ENCODE data around the gene GABRG3. TPM values are rescaled to one million over a fixed set of nuclear protein-coding genes. Genes with fewer than 3 reads are reported as not detected.

Gene GABRG3
- total and polyA plus RNA-seq, 10 of the 15 experiments (the other 5 are each of a cell fraction or from before 2014, with no cell fraction given), result 0.15 TPM; not detected in 9

DNA sequence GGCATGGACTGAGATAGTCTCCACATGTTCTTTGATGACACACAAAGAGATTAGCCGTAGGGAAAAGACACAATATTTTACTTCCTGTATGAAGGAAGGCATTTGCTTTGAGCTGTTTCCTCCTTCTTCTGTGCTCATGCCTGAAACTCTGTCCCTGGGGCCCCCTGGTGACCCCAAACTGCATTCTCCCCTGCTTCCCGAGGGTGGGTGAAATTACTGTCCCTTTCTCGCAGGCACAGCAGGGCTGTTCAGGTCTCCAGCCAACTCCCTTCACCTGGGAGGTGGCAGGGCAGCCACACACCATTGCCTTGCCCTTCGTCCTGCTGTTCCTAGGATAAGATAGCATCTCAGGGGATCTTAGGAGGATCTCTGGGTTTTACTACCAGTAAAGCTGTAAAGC lies 79.2 kb downstream of the GABRG3 start:
- DNase-seq (ENCODE audit: low read depth, low spot score) (no peak), FAIRE-seq (no peak), ATAC-seq (no peak)
- no peak overlapping the region for H3K9ac ChIP-seq (ENCODE audit: control insufficient read depth, insufficient read depth, low read length)
- intact Hi-C loops (cut with micrococcal nuclease; ENCODE audit: unreplicated experiment) (no loop called here), in situ Hi-C loops (cut with MboI) (no loop called here)
- POLR2A ChIA-PET, result no interaction called here
- H3K9me3 ChIP-seq (replicated peaks; ENCODE audit: control insufficient read depth, insufficient read depth, low read length), result no peaks in the 10 kb centered on the region; the same call in 2 of the 3 replicates
- RAD21 ChIA-PET (ENCODE audit: unreplicated experiment), result no interaction called here
- H2AFZ ChIP-seq (ENCODE audit: control insufficient read depth, low read depth, low read length), result no peak overlapping the region
- H3K27ac ChIP-seq (ENCODE audit: control insufficient read depth, insufficient read depth), result no peak overlapping the region
- SMC1A ChIA-PET (ENCODE audit: uncharacterized antibody, unreplicated experiment), result no interaction called here
- H3K27me3 ChIP-seq (replicated peaks in 1 of 2; ENCODE audit: control insufficient read depth in 2 of 2, insufficient read depth in 2 of 2, low read length in 1 of 2), result no peaks in the 10 kb centered on the region
- no TSS peak for BruUV-seq (replicated peaks)
- no peak for TF ChIP-seq RUNX3 (IDR thresholded peaks at IDR 0.05; ENCODE audit: low read length)
- TF ChIP-seq CREB1 (IDR thresholded peaks at IDR 0.05; ENCODE audit: low read depth), result no peak
- no peak for TF ChIP-seq SREBF2 (IDR thresholded peaks at IDR 0.05; ENCODE audit: low read length)
- TF ChIP-seq MEF2B (IDR thresholded peaks at IDR 0.05; ENCODE audit: partially characterized antibody, poor library complexity, severe bottlenecking), result no peak
- no peak for TF ChIP-seq BHLHE40 (IDR thresholded peaks at IDR 0.05; ENCODE audit: borderline replicate concordance in 1 of 2, low read depth in 2 of 2, low read length in 1 of 2)
- no peak for TF ChIP-seq MYC (IDR thresholded peaks at IDR 0.05; ENCODE audit: insufficient read depth, insufficient read length, insufficient replicate concordance, low read length, severe bottlenecking)
- TF ChIP-seq, protein P1, sequence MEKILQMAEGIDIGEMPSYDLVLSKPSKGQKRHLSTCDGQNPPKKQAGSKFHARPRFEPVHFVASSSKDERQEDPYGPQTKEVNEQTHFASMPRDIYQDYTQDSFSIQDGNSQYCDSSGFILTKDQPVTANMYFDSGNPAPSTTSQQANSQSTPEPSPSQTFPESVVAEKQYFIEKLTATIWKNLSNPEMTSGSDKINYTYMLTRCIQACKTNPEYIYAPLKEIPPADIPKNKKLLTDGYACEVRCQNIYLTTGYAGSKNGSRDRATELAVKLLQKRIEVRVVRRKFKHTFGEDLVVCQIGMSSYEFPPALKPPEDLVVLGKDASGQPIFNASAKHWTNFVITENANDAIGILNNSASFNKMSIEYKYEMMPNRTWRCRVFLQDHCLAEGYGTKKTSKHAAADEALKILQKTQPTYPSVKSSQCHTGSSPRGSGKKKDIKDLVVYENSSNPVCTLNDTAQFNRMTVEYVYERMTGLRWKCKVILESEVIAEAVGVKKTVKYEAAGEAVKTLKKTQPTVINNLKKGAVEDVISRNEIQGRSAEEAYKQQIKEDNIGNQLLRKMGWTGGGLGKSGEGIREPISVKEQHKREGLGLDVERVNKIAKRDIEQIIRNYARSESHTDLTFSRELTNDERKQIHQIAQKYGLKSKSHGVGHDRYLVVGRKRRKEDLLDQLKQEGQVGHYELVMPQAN (conservative IDR thresholded peaks at IDR 0.05), result no peak
- no peak for TF ChIP-seq ZSCAN29 (IDR thresholded peaks at IDR 0.05)
- no peak for TF ChIP-seq NR2C1 (IDR thresholded peaks at IDR 0.05)
- no peak for TF ChIP-seq RAD51 (IDR thresholded peaks at IDR 0.05)
- TF ChIP-seq TCF7 (IDR thresholded peaks at IDR 0.05; ENCODE audit: borderline replicate concordance), result no peak
- no peak for TF ChIP-seq ETV6 (conservative IDR thresholded peaks at IDR 0.05 in 1 of 2, IDR thresholded peaks at IDR 0.05 in 1 of 2; ENCODE audit: borderline replicate concordance in 1 of 2, low read depth in 1 of 2)
- TF ChIP-seq, protein P2, sequence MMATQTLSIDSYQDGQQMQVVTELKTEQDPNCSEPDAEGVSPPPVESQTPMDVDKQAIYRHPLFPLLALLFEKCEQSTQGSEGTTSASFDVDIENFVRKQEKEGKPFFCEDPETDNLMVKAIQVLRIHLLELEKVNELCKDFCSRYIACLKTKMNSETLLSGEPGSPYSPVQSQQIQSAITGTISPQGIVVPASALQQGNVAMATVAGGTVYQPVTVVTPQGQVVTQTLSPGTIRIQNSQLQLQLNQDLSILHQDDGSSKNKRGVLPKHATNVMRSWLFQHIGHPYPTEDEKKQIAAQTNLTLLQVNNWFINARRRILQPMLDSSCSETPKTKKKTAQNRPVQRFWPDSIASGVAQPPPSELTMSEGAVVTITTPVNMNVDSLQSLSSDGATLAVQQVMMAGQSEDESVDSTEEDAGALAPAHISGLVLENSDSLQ (IDR thresholded peaks at IDR 0.05), result no peak
- H3K4me1 ChIP-seq (ENCODE audit: control insufficient read depth, insufficient read depth, low read length), result no peaks in the 10 kb centered on the region
- CTCF ChIA-PET, result no interaction called here
- 7% methylated on average over 4 of the region's 4 CpGs for WGBS (ENCODE audit: insufficient coverage, insufficient replicate concordance, low lambda C conversion rate, missing lambda C conversion rate)
- no peak overlapping the region for H3K4me3 ChIP-seq
- no peak overlapping the region for H3K4me2 ChIP-seq (ENCODE audit: control insufficient read depth, insufficient read depth)
- H4K20me1 ChIP-seq (ENCODE audit: control insufficient read depth, insufficient read depth), result no peaks in the 10 kb centered on the region
- H3K79me2 ChIP-seq (ENCODE audit: control insufficient read depth, insufficient read depth, low read length), result no peaks in the 10 kb centered on the region
- H3K36me3 ChIP-seq (ENCODE audit: control insufficient read depth in 2 of 2, insufficient read depth in 2 of 2, low read length in 1 of 2), result no peaks in the 10 kb centered on the region
